WTC11 (cell line): Measurements from ENCODE around the gene ANKMY2.

Source experiments
- ATF2 ChIP-seq: sonication (generic); formaldehyde crosslinking; IDR thresholded peaks from 2 replicates; pipeline ENCODE4 v1.8.1; 2022; ENCODE audit warnings: low read depth, missing genetic modification reagents, borderline replicate concordance
- CBFB ChIP-seq: sonication (generic); formaldehyde crosslinking; IDR thresholded peaks from 2 replicates; pipeline ENCODE4 v1.8.1; 2022; ENCODE audit warnings: mild to moderate bottlenecking, low read depth, missing genetic modification reagents
- CTCF ChIP-seq: fragments of 200-600 bp; IDR thresholded peaks from 2 replicates; pipeline ENCODE4 v1.8.0; 2022; ENCODE audit warnings: antibody characterized with exemption
- E2F1 ChIP-seq: sonication (generic); formaldehyde crosslinking; IDR thresholded peaks from 2 replicates; pipeline ENCODE4 v1.8.0; 2022; ENCODE audit warnings: mild to moderate bottlenecking, missing genetic modification reagents
- E2F4 ChIP-seq: sonication (generic); formaldehyde crosslinking; IDR thresholded peaks from 2 replicates; pipeline ENCODE4 v1.8.1; 2022; ENCODE audit warnings: low read depth, mild to moderate bottlenecking, moderate library complexity, missing genetic modification reagents, borderline replicate concordance
- IRF1 ChIP-seq: sonication (generic); formaldehyde crosslinking; IDR thresholded peaks from 2 replicates; pipeline ENCODE4 v1.8.0; 2023; ENCODE audit warnings: missing genetic modification reagents
- MLX ChIP-seq: sonication (generic); formaldehyde crosslinking; IDR thresholded peaks from 2 replicates; pipeline ENCODE4 v1.8.1; 2023; ENCODE audit warnings: mild to moderate bottlenecking, missing genetic modification reagents, moderate library complexity
- NR2C2 ChIP-seq: sonication (generic); formaldehyde crosslinking; IDR thresholded peaks from 2 replicates; pipeline ENCODE4 v1.8.0; 2022; ENCODE audit warnings: mild to moderate bottlenecking, missing genetic modification reagents
- OVOL2 ChIP-seq: fragments of 250-450 bp; sonication (Bioruptor Pico); IDR thresholded peaks from 2 replicates; pipeline ENCODE4 v1.9.0; 2021; ENCODE audit warnings: mild to moderate bottlenecking, borderline replicate concordance
- PRDM15 ChIP-seq: sonication (generic); formaldehyde crosslinking; IDR thresholded peaks from 2 replicates; pipeline ENCODE4 v1.8.0; 2022; ENCODE audit warnings: missing genetic modification reagents
- ZBTB43 ChIP-seq: sonication (generic); formaldehyde crosslinking; IDR thresholded peaks from 2 replicates; pipeline ENCODE4 v1.8.1; 2023; ENCODE audit warnings: mild to moderate bottlenecking, missing genetic modification reagents
- ZNF281 ChIP-seq: sonication (generic); formaldehyde crosslinking; IDR thresholded peaks from 2 replicates; pipeline ENCODE4 v1.8.0; 2023; ENCODE audit warnings: mild to moderate bottlenecking, missing genetic modification reagents

GRCh38 chr7:16655394-16655793 is 9.8 kb upstream of the ANKMY2 start:
- no peak for TF ChIP-seq IRF1
- TF ChIP-seq CBFB (CRISPR knock-in tag) = no peak
- TF ChIP-seq MLX (CRISPR knock-in tag) = no peak
- no peak for TF ChIP-seq OVOL2 (CRISPR knock-in tag)
- no peak for TF ChIP-seq E2F4
- TF ChIP-seq CTCF = no peak
- no peak for TF ChIP-seq ZNF281 (CRISPR knock-in tag)
- no peak for TF ChIP-seq ATF2 (CRISPR knock-in tag)
- no peak for TF ChIP-seq ZBTB43 (CRISPR knock-in tag)
- TF ChIP-seq NR2C2 = no peak
- TF ChIP-seq PRDM15 (CRISPR knock-in tag) = no peak
- no peak for TF ChIP-seq E2F1 (CRISPR knock-in tag)
